GM21737 (cell line): ENCODE data around the gene ORMDL2.
"Not testable (repeated sequence)": the region's sequence is repeated elsewhere in the genome, so short reads cannot be mapped to it uniquely, and the experiment has no call there.

Experiments used
- ATAC-seq: cut with Tn5 transposase; IDR thresholded peaks from one replicate; pipeline ENCODE4 v1.9.1; 2021; ENCODE audit warnings: mild to moderate bottlenecking, moderate library complexity; ENCODE audit not compliant: unreplicated experiment

ORMDL2 gene

GRCh38 chr12:55850401-55850800 is 32.6 kb downstream of the ORMDL2 start:
- ATAC-seq = no peak

GRCh38 chr12:55850893-55851292 is 33.1 kb downstream of the ORMDL2 start:
- no peak for ATAC-seq

- no peak for ATAC-seq
Observed at GRCh38 chr12:55852740-55853139, 34.9 kb downstream of the ORMDL2 start.

GRCh38 chr12:55861396-55861795 is 43.6 kb downstream of the ORMDL2 start:
- ATAC-seq = no peak

- no peak for ATAC-seq
Observed at GRCh38 chr12:55861871-55862270, 44.0 kb downstream of the ORMDL2 start.

- no peak for ATAC-seq
Observed at GRCh38 chr12:55862286-55862685, 44.4 kb downstream of the ORMDL2 start.

GRCh38 chr12:55862931-55863330 is 45.1 kb downstream of the ORMDL2 start:
- ATAC-seq = not testable (repeated sequence)

- no peak for ATAC-seq
Observed at GRCh38 chr12:55865327-55865726, 47.5 kb downstream of the ORMDL2 start.

- ATAC-seq = not testable (repeated sequence)
Observed at GRCh38 chr12:55866454-55867004, 48.7 kb downstream of the ORMDL2 start.
